WTC11 (cell line): ENCODE measurements around the gene TRIM50.

Source experiments
- CBFB ChIP-seq: sonication (generic); formaldehyde crosslinking; IDR thresholded peaks from 2 replicates; pipeline ENCODE4 v1.8.1; 2022; ENCODE audit warnings: mild to moderate bottlenecking, low read depth, missing genetic modification reagents
- CTCF ChIP-seq: fragments of 200-600 bp; IDR thresholded peaks from 2 replicates; pipeline ENCODE4 v1.8.0; 2022; ENCODE audit warnings: antibody characterized with exemption
- ELF4 ChIP-seq: sonication (generic); formaldehyde crosslinking; IDR thresholded peaks from 2 replicates; pipeline ENCODE4 v1.8.1; 2022; ENCODE audit warnings: low read depth, mild to moderate bottlenecking, moderate library complexity, missing genetic modification reagents
- ZNF232 ChIP-seq: sonication (generic); formaldehyde crosslinking; IDR thresholded peaks from 2 replicates; pipeline ENCODE4 v1.8.0; 2022; ENCODE audit warnings: mild to moderate bottlenecking, missing genetic modification reagents

GRCh38 chr7:73356159-73356558 lies 28.3 kb upstream of the TRIM50 start:
- TF ChIP-seq ZNF232 (CRISPR knock-in tag): no peak
- no peak for TF ChIP-seq CTCF
- TF ChIP-seq CBFB: no peak
- TF ChIP-seq ELF4: no peak
